Heart left ventricle (tissue), 16 donors: Measurements from ENCODE around the gene HOMEZ. TPM values are rescaled to one million over a fixed set of nuclear protein-coding genes. Genes with fewer than 3 reads are reported as not detected.

Experiments
- ATAC-seq, 4 donors: fragments of 200-7000 bp; cut with Tn5 transposase; one replicate each; pipeline ENCODE4 v1.9.1; 2020 to 2022; ENCODE audit warnings: moderate library complexity in 4 of 4, mild to moderate bottlenecking in 3 of 4, moderate number of reproducible peaks in 1 of 4
- DNase-seq, 5 donors: peaks; one replicate each; pipeline ENCODE4 v3.0.0-alpha.2; 2020
- H3K27ac ChIP-seq, 12 donors: fragments of 200-600 bp; sonication (generic) in 4 of 12; one replicate each; pipeline versions ENCODE4 v1.5.0 to v1.8.0; 2016 to 2022; ENCODE audit warnings: mild to moderate bottlenecking in 2 of 12
- H3K27me3 ChIP-seq, 9 donors: fragments of 200-600 bp; sonication (generic) in 2 of 9; one replicate each; pipeline versions ENCODE4 v1.5.1 to v1.8.0; 2016 to 2022; ENCODE audit warnings: mild to moderate bottlenecking in 3 of 9
- H3K36me3 ChIP-seq, 9 donors: fragments of 200-600 bp; sonication (generic) in 2 of 9; one replicate each; pipeline versions ENCODE4 v1.5.0 to v1.8.0; 2018 to 2022; ENCODE audit warnings: mild to moderate bottlenecking in 2 of 9
- H3K4me1 ChIP-seq, 12 donors: fragments of 200-600 bp; sonication (generic) in 4 of 12; one replicate each; pipeline versions ENCODE4 v1.5.0 to v1.8.0; 2016 to 2022; ENCODE audit warnings: mild to moderate bottlenecking in 3 of 12
- H3K4me3 ChIP-seq, 12 donors: fragments of 200-600 bp; sonication (generic) in 4 of 12; one replicate each; pipeline versions ENCODE4 v1.5.0 to v1.8.0; 2017 to 2022; ENCODE audit warnings: mild to moderate bottlenecking in 9 of 12, moderate library complexity in 4 of 12
- H3K9me3 ChIP-seq, 12 donors: fragments of 200-600 bp; sonication (generic) in 4 of 12; one replicate each; pipeline versions ENCODE4 v1.5.0 to v1.8.0; 2016 to 2022; ENCODE audit warnings: mild to moderate bottlenecking in 1 of 12
- POLR2A ChIP-seq, 2 donors: fragments of 450-650 bp; IDR thresholded peaks; one replicate each; pipeline ENCODE4 v1.6.1; 2017; ENCODE audit warnings: antibody characterized with exemption in 2 of 2, mild to moderate bottlenecking in 2 of 2, moderate library complexity in 2 of 2
- WGBS, 4 donors: extraction: QIAGEN DNeasy Blood & Tissue Kit in 2 of 4; methylation state at CpG; one replicate each; pipeline versions ENCODE4 v1.1.5 to v1.1.7; 2013 to 2018; 5-methylcytosine and 5-hydroxymethylcytosine counted together
- intact Hi-C, 10 donors: fragments of 100-400 bp; cut with DNase I; formaldehyde crosslinking; loops; one replicate each; pipeline versions ENCODE4 v1.11.1 to v1.14.2; 2022
- long read RNA-seq, 3 donors: library from polyadenylated mRNA; unstranded; transcript quantifications; one replicate each; pipeline ENCODE4 v2.0.0, GENCODE V29; 2020 to 2021
- polyA plus RNA-seq, 2 donors: library from polyadenylated mRNA; stranded (reverse); fragments of 200-250 nt; gene quantifications; one replicate each; pipeline ENCODE4 v1.2.3, GENCODE V29; 2013
- total RNA-seq, 9 donors: library from RNA; depleted of rRNA in 2 of 9; stranded (reverse); fragments of >200 nt in 2 of 9; fragmentation: NEBNext Ultra II Directional in 3 of 9; extraction: Animal tissue kit (Norgen Biotek cat#: 25700) in 3 of 9; gene quantifications; one replicate each; pipeline versions ENCODE4 v1.1.0 to v1.2.4, GENCODE V29; 2016 to 2023
- TF ChIP-seq, protein P1 (sequence below), 12 donors: fragments of 200-600 bp; sonication (generic) in 4 of 12; IDR thresholded peaks; one replicate each; pipeline versions ENCODE4 v1.5.0 to v1.8.0; 2018 to 2022; ENCODE audit warnings: antibody characterized with exemption in 12 of 12, mild to moderate bottlenecking in 5 of 12
- donor health status: ischemic (EF 13 %, LVEDD 7.1; RV severe dilation, severe dysfunction).
- donor health status: healthy with polysubstance abuse.
- donor health status: DM: no; HTN: yes; CAD: no.
- donor health status: DM: no; HTN: no; CAD: no.
- donor health status: ischemic (EF 25% LVEDD 6.9; RV normal size, moderate dysfunction).
- donor health status: ischemic (EF 25% LVEDD 5.7; RV mildly dilated, moderate dysfunction).
- donor health status: healthy.
- donor health status: DM: yes; HTN: yes; CAD: no.
- donor health status: ischemic (EF 35%, LVEDD 5.7; RV mildly dilated, moderate dysfunction).
- donor health status: nonischemic (EF 11% LVEDD 7.7; RV severe dilation, severe dysfunction).
- donor health status: DM: yes; HTN: yes; CAD: no.
- donor health status: PGD.
- donor health status: ischemic (EF 29% LVEDD 5.4; RV normal size, mild dysfunction).
- donor health status: nonischemic (EF 23%, LVEDD 6.1; RV moderate dilation, normal function).

HOMEZ gene
- 10 to 100 TPM in 5 of 9 donors, 1 to 10 TPM in 4; 7.7 to 13.0 (median 10.0) TPM for total RNA-seq
- polyA plus RNA-seq, result 1 to 10 TPM; 6.2 to 9.2 TPM
- long read RNA-seq, donor 1, full-length matches to known transcripts, result 5 of 10 reads
- long read RNA-seq, donor 1, partial matches to known transcripts, result 0 of 10 reads
- long read RNA-seq, donor 1, other reads (novel, unspliced or antisense), result 5 of 10 reads
- long read RNA-seq, donor 2, full-length matches to known transcripts, result 14 of 19 reads
- long read RNA-seq, donor 2, partial matches to known transcripts, result 0 of 19 reads
- long read RNA-seq, donor 2, other reads (novel, unspliced or antisense), result 5 of 19 reads
- long read RNA-seq, donor 3, full-length matches to known transcripts, result 7 of 13 reads
- long read RNA-seq, donor 3, partial matches to known transcripts, result 0 of 13 reads
- long read RNA-seq, donor 3, other reads (novel, unspliced or antisense), result 6 of 13 reads

- peak within 1 kb of the TSS; percentile 70 to 99 (median 96) for H3K27ac ChIP-seq
- peak in 1 of 2 donors; percentile 81 for TF ChIP-seq POLR2A (IDR thresholded peaks at IDR 0.05)
- TF ChIP-seq, protein P1, sequence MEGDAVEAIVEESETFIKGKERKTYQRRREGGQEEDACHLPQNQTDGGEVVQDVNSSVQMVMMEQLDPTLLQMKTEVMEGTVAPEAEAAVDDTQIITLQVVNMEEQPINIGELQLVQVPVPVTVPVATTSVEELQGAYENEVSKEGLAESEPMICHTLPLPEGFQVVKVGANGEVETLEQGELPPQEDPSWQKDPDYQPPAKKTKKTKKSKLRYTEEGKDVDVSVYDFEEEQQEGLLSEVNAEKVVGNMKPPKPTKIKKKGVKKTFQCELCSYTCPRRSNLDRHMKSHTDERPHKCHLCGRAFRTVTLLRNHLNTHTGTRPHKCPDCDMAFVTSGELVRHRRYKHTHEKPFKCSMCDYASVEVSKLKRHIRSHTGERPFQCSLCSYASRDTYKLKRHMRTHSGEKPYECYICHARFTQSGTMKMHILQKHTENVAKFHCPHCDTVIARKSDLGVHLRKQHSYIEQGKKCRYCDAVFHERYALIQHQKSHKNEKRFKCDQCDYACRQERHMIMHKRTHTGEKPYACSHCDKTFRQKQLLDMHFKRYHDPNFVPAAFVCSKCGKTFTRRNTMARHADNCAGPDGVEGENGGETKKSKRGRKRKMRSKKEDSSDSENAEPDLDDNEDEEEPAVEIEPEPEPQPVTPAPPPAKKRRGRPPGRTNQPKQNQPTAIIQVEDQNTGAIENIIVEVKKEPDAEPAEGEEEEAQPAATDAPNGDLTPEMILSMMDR (IDR thresholded peaks at IDR 0.05), result peak in 8 of 12 donors; percentile 18 to 62 (median 36)
- H3K27me3 ChIP-seq, result no peaks in the 10 kb centered on the region
- peaks cover 0 to 6% (median 0%) of the 10 kb centered on the region in 9 donors for H3K36me3 ChIP-seq
- H3K4me3 ChIP-seq, result peak within 1 kb of the TSS; percentile 65 to 97 (median 88)
- intact Hi-C loops, result loop anchor here in 3 of 10 donors (2.0 kb wide), 1 partner anchor 15 kb away; no protein-coding TSS in a partner anchor
- peaks cover 0 to 27% (median 17%) of the 10 kb centered on the region in 12 donors for H3K4me1 ChIP-seq
- H3K9me3 ChIP-seq, result no peaks in the 10 kb centered on the region
- 0 to 1% (median 1%) methylated on average over 30 to 53 of the region's 53 CpGs for WGBS, 4 donors
- peak; percentile 98 to 100 (median 99) for ATAC-seq
- peak; percentile 100 for DNase-seq
These were observed at the start of gene HOMEZ for GRCh38 chr14:23286020-23286901. TSS of gene HOMEZ (minus strand) at chr14:23286132. CDS start at chr14:23285952, 180 bp downstream.

GRCh38 chr14:23335623-23336022, 49.7 kb upstream of the HOMEZ start:
- Histone ChIP-seq H3K4me1 (no peaks in the 10 kb centered on the region), H3K36me3 (no peaks in the 10 kb centered on the region), H3K9me3 (peaks cover 0 to 9% (median 0%) of the 10 kb centered on the region in 12 donors), H3K27me3 (no peaks in the 10 kb centered on the region), H3K4me3 (no peak overlapping the region), H3K27ac (no peak overlapping the region)
- intact Hi-C loops, result loop anchor here in 2 of 10 donors (5.0 kb wide), 1 partner anchor 37 kb away; the partner anchor contains the start of gene IL25 (in 2 of the 2)
- whole genome bisulfite sequencing, 4 donors, result 80 to 88% (median 85%) methylated on average over 5 of the region's 5 CpGs
- DNase-seq (no peak), ATAC-seq (no peak)
- TF ChIP-seq, protein P1 (IDR thresholded peaks at IDR 0.05), result no peak
- no peak for TF ChIP-seq POLR2A (IDR thresholded peaks at IDR 0.05)

- no peak overlapping the region for H3K4me3 ChIP-seq
- peaks cover 0 to 11% (median 3%) of the 10 kb centered on the region in 12 donors for H3K4me1 ChIP-seq
- H3K27me3 ChIP-seq, result no peaks in the 10 kb centered on the region
- H3K9me3 ChIP-seq, result no peaks in the 10 kb centered on the region
- TF ChIP-seq, protein P1 (IDR thresholded peaks at IDR 0.05), result peak; percentile 79 to 95 (median 88)
- no peak for TF ChIP-seq POLR2A (IDR thresholded peaks at IDR 0.05)
- DNase-seq (peak in 4 of 5 donors; percentile 48 to 57 (median 56)), ATAC-seq (peak in 3 of 4 donors; percentile 50 to 65 (median 61))
- WGBS, 4 donors, result 40 to 47% (median 42%) methylated on average over 4 of the region's 4 CpGs
- H3K36me3 ChIP-seq, result peaks cover 0 to 32% (median 27%) of the 10 kb centered on the region in 9 donors
- peak overlapping the region in 1 of 12 donors; percentile 24 for H3K27ac ChIP-seq
- intact Hi-C loops, result loop anchor here (1.0 to 10.0 kb wide), 16 partner anchors 34 to 237 kb away; partner anchors contain the start of genes AP1G2 (in 5 of the 10), CMTM5 (in 3 of the 10), NGDN (in 2 of the 10) and THTPA (in 1 of the 10)
These were observed 42.2 kb upstream of the HOMEZ start for GRCh38 chr14:23327947-23328744.
